Stimulated activated CD8-positive, alpha-beta memory T cell treated with anti-CD3 and anti-CD28 coated beads, Interleukin-15, amount 100 ng/mL, for 4 hours (primary cell): ENCODE results near the gene SAMM50.

Source experiments
- DNase-seq, 2 donors: peaks; one replicate each; pipeline ENCODE4 v3.0.0-alpha.2; 2020; ENCODE audit warnings: low read depth in 2 of 2

The SAMM50 gene

GRCh38 chr22:44028091-44028490 lies 72.8 kb downstream of the SAMM50 start:
- no peak for DNase-seq

GRCh38 chr22:44029069-44029468 lies 73.8 kb downstream of the SAMM50 start:
- DNase-seq, result no peak

DNA sequence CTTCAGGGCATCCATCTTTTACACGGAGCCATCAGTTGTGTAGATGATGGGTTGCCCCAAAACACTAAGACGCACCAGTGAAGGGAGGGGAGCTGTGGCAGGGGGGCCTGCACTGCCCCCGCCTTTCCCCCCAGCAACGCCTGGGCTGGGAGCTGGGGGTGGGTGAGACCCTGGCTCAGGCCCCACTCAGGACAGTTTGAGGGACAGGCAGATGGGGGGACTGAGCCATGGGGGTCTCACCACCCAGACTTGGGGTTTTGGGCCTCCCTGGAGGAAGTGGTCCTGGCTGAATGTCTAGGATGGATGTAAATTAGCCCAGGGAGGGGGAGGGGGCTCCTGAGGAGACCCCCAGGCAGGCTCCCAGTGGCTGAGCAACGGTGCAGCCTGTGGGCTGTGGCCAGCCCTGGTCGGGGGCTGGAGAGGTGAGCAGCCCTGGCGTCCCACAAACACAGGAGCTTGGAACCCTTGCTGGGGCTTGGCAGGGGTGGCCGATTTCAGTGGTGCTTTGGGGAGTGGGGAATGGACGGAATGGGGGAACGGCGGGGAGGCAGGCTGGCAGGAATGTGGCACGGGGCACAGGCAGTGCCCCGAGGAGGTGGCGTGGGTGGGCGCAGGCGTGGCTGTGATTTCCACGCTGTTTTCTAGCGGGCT lies 74.9 kb downstream of the SAMM50 start:
- no peak for DNase-seq

GRCh38 chr22:44030702-44031082 lies 75.5 kb downstream of the SAMM50 start:
- DNase-seq, result no peak

- DNase-seq, result no peak
Measured at GRCh38 chr22:44031158-44031952, 76.1 kb downstream of the SAMM50 start.

- DNase-seq, result no peak
Measured at GRCh38 chr22:44032126-44032730, 77.0 kb downstream of the SAMM50 start.

DNA sequence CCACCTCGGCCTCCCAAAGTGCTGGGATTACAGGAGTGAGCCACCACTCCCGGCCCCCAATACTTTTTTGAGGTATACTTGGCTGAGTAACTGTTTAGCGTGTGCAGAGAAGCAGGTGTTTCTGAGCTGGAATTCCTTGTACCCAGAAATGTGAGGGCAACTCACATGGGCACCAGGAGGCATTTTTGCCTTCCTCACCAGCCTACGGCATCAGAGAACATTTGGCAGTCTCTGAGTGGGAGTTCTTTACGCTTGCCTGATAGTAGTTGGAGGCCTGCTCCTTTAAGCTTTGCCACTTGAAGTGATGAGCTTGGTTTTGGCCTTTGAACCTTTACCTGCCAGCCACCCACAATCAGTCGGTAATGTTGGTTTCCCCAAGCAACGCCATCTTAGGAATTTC lies 78.0 kb downstream of the SAMM50 start:
- no peak for DNase-seq

- DNase-seq, result no peak
Measured at GRCh38 chr22:44033694-44034093, 78.5 kb downstream of the SAMM50 start.

- DNase-seq, result no peak
Measured at GRCh38 chr22:44037519-44038375, 82.5 kb downstream of the SAMM50 start.

DNA sequence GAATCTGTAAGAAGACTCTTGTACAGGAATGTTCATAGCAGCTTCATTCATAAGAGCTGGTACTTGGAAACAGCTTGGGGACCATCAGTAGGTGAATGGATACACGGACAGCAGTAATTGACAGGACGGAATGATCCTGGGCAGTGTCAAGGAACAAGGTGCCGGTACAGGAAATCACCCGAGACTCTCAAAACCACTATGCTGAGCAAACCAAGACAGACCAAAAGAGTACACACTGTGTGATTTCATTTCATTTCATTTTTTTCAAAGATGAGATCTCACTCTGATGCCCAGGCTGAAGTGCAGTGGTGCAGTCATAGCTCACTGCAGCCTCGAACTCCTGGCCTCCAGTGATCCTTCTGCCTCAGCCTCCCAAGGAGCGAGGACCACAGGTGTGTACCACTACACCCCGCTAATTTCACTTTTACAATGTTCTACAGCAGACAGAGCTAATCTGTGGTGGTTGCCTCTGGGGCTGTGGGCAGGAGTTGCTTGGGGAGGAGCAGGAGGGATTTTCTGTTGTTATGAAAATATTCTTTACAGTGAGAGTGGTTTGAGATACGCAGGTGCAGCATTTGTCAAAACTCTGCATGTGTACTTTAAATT lies 84.4 kb downstream of the SAMM50 start:
- DNase-seq, result no peak

GRCh38 chr22:44042249-44043218 lies 87.3 kb downstream of the SAMM50 start:
- no peak for DNase-seq

GRCh38 chr22:44045145-44045544 lies 89.9 kb downstream of the SAMM50 start:
- DNase-seq, result no peak
